DND-41 (cell line): ENCODE results near the gene GRID1.

Experiments used
- ATAC-seq: fragments of 200-7000 bp; cut with Tn5 transposase; 3 replicates; pipeline ENCODE4 v1.9.1; 2021; ENCODE audit warnings: low read depth; ENCODE audit not compliant: insufficient read depth
- DNase-seq: peaks from one replicate; pipeline ENCODE4 v3.0.0-alpha.2; 2020
- H2AFZ ChIP-seq: 2 replicates; pipeline ENCODE4 v1.6.0; 2012; ENCODE audit warnings: low read depth, low read length
- H3K27ac ChIP-seq: 2 replicates; pipeline ENCODE4 v1.5.1; 2012; ENCODE audit warnings: low read length, inconsistent platforms
- H3K27me3 ChIP-seq: fragments of 200-600 bp; sonication (generic); 2 replicates; pipeline ENCODE4 v1.6.0; 2012; ENCODE audit warnings: low read length, mild to moderate bottlenecking, inconsistent platforms; ENCODE audit not compliant: insufficient read depth, poor library complexity
- H3K36me3 ChIP-seq: 2 replicates; pipeline ENCODE4 v1.5.1; 2012; ENCODE audit warnings: low read length, inconsistent platforms; ENCODE audit not compliant: insufficient read depth
- H3K4me1 ChIP-seq: 2 replicates; pipeline ENCODE4 v1.5.1; 2012; ENCODE audit warnings: mild to moderate bottlenecking, low read length; ENCODE audit not compliant: insufficient read depth
- H3K4me2 ChIP-seq: 2 replicates; pipeline ENCODE4 v1.6.0; 2012; ENCODE audit warnings: mild to moderate bottlenecking, moderate library complexity, low read length, inconsistent platforms; ENCODE audit not compliant: insufficient read depth
- H3K4me3 ChIP-seq, 2 experiments: fragments of 200-600 bp in 1 of 2; shearing (Covaris generic) in 1 of 2; 2 replicates each; pipeline ENCODE4 v1.5.1; 2012 to 2016; ENCODE audit warnings: inconsistent platforms in 2 of 2, low read length in 2 of 2, mild to moderate bottlenecking in 2 of 2, low read depth in 1 of 2, moderate library complexity in 1 of 2
- H3K79me2 ChIP-seq: 2 replicates; pipeline ENCODE4 v1.6.0; 2012; ENCODE audit warnings: low read length, inconsistent platforms; ENCODE audit not compliant: insufficient read depth
- H3K9ac ChIP-seq: 2 replicates; pipeline ENCODE4 v1.6.0; 2012; ENCODE audit warnings: low read depth, mild to moderate bottlenecking, inconsistent platforms, low read length, moderate library complexity
- H3K9me3 ChIP-seq: 2 replicates; pipeline ENCODE4 v1.5.1; 2012; ENCODE audit warnings: low read length, moderate library complexity, mild to moderate bottlenecking, inconsistent platforms; ENCODE audit not compliant: insufficient read depth, severe bottlenecking
- H4K20me1 ChIP-seq: 2 replicates; pipeline ENCODE4 v1.6.0; 2012; ENCODE audit warnings: low read length; ENCODE audit not compliant: insufficient read depth
- EZH2 ChIP-seq: IDR thresholded peaks from 3 replicates; pipeline ENCODE4 v1.6.1; 2012; ENCODE audit warnings: borderline replicate concordance, low read depth, mild to moderate bottlenecking, moderate library complexity, low read length, inconsistent platforms; ENCODE audit not compliant: severe bottlenecking
- TF ChIP-seq, protein P1 (sequence below): IDR thresholded peaks from 2 replicates; pipeline ENCODE4 v1.5.1; 2012; ENCODE audit warnings: borderline replicate concordance, low read length, moderate library complexity, mild to moderate bottlenecking; ENCODE audit not compliant: poor library complexity, severe bottlenecking; ENCODE audit errors: extremely low read depth

GRID1 gene

DNA sequence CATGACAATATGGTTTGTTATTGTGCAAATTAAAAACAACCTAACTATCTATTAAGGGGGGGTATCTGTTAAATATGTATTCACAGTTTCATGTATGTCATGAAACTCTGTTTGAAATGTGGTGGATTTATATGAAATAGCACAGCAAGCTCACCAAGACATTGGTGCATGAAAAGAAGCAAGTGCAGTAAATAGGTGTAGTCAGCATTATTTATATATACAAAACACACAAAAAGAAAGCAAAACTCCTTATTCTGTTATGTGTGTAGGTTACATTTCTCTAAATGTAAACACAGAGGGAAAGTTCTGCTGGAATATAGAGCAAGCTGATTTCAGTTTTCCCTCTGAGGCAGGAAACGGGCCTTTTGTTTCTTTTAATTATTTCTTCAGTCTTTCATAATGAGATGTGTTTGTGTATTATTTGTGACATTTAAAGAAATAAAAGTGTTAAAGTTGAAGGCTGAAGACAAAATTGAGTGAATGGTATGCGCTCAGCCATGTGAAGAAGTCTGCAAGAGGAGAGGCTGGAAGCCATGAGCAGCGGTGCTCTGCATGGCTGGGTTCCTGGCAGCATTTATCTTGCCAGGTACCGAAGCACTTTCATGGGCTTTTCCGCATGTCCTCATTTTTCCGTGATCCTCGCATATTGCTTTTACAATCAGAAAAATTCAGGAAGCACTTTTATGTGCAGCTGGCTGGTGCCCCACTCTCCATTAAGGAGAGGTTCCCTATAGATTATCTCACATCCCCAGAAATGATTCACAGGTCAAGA is 38.5 kb downstream of the GRID1 start:
- no peaks in the 10 kb centered on the region for H3K9me3 ChIP-seq
- H3K36me3 ChIP-seq: no peaks in the 10 kb centered on the region
- no peak overlapping the region for H3K9ac ChIP-seq
- H3K4me3 ChIP-seq: no peak overlapping the region
- no peak overlapping the region for H3K4me2 ChIP-seq
- DNase-seq (no peak), ATAC-seq (no peak)
- H3K4me1 ChIP-seq: no peaks in the 10 kb centered on the region
- H2AFZ ChIP-seq: no peak overlapping the region
- H3K27me3 ChIP-seq: peaks cover 8% of the 10 kb centered on the region
- H3K79me2 ChIP-seq: no peaks in the 10 kb centered on the region
- H4K20me1 ChIP-seq: 0 out of 2 replicates have a peak, but pooled peaks cover 2% of the 10 kb centered on the region
- H3K27ac ChIP-seq: no peak overlapping the region
- TF ChIP-seq, protein P1, sequence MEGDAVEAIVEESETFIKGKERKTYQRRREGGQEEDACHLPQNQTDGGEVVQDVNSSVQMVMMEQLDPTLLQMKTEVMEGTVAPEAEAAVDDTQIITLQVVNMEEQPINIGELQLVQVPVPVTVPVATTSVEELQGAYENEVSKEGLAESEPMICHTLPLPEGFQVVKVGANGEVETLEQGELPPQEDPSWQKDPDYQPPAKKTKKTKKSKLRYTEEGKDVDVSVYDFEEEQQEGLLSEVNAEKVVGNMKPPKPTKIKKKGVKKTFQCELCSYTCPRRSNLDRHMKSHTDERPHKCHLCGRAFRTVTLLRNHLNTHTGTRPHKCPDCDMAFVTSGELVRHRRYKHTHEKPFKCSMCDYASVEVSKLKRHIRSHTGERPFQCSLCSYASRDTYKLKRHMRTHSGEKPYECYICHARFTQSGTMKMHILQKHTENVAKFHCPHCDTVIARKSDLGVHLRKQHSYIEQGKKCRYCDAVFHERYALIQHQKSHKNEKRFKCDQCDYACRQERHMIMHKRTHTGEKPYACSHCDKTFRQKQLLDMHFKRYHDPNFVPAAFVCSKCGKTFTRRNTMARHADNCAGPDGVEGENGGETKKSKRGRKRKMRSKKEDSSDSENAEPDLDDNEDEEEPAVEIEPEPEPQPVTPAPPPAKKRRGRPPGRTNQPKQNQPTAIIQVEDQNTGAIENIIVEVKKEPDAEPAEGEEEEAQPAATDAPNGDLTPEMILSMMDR: no peak

DNA sequence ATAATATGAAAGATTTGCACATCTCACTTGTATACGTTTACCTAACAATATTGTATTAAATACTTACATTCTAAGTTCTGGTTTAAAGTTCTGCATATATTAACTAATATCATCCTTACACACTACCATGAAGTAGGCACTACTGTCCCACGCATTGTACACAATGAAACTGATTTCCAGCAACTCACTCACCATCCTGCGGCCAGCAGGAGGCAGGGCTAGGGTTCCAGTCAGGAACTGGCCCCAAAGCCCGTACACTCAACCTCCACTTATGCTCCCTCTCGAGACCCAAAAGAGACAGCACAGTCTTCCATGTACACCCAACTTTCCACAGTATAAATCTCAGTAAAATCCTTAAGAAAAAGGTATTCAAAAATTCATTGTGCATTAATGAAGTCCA is 41.4 kb downstream of the GRID1 start:
- no peak for ATAC-seq
- H3K27me3 ChIP-seq: peaks cover 3% of the 10 kb centered on the region
- H3K4me3 ChIP-seq: no peak overlapping the region
- no peak for DNase-seq
- no peak overlapping the region for H3K9ac ChIP-seq
- H3K27ac ChIP-seq: no peak overlapping the region
- H4K20me1 ChIP-seq: no peaks in the 10 kb centered on the region
- H3K4me1 ChIP-seq: no peaks in the 10 kb centered on the region
- no peak overlapping the region for H3K4me2 ChIP-seq
- TF ChIP-seq EZH2: no peak
- TF ChIP-seq, protein P1: peak; percentile 5
- H3K9me3 ChIP-seq: no peaks in the 10 kb centered on the region
- no peaks in the 10 kb centered on the region for H3K79me2 ChIP-seq
- H3K36me3 ChIP-seq: no peaks in the 10 kb centered on the region
- H2AFZ ChIP-seq: no peak overlapping the region

DNA sequence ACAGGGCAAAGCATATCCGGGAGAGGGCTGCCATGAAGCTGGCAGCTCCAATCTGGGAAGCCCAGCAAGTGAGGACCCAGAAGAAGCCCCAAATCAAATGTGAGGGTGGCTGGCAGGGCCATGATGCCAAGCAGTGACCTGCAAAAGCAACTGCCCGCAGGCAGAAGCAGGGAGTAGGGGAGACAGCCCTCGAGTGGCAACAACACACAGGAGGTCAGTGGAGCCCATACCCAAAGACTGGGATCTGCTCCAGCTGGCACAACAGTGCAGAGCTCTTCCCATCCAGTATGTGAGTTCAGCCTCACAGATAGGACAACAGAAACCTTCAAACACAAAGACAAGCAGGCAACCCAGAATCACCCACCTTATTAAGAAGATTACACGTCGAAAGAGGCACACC is 45.0 kb downstream of the GRID1 start:
- Histone ChIP-seq H3K4me1 (no peaks in the 10 kb centered on the region), H3K9me3 (no peaks in the 10 kb centered on the region), H3K27ac (no peak overlapping the region), H3K4me2 (no peak overlapping the region), H3K27me3 (peaks cover 3% of the 10 kb centered on the region), H2AFZ (no peak overlapping the region), H3K4me3 (no peak overlapping the region), H3K9ac (no peak overlapping the region), H3K79me2 (no peaks in the 10 kb centered on the region), H4K20me1 (0 out of 2 replicates have a peak, but pooled peaks cover 4% of the 10 kb centered on the region), H3K36me3 (no peaks in the 10 kb centered on the region)
- TF ChIP-seq, protein P1: no peak
- TF ChIP-seq EZH2: no peak
- DNase-seq: no peak
- no peak for ATAC-seq
